DOHH2 (cell line): ENCODE measurements around the gene DNAH14.

ENCODE experiments used
- H3F3A ChIP-seq: fragments of 200-600 bp; sonication (generic), shearing (Covaris generic); 2 replicates; pipeline ENCODE4 v1.6.0; 2016; ENCODE audit warnings: antibody characterized with exemption, mild to moderate bottlenecking; ENCODE audit not compliant: control insufficient read depth, insufficient read depth
- H3K27ac ChIP-seq: fragments of 200-600 bp; sonication (generic); 2 replicates; pipeline ENCODE4 v1.5.1; 2014; ENCODE audit warnings: low read depth, mild to moderate bottlenecking, low read length, moderate library complexity
- H3K27me3 ChIP-seq: fragments of 200-600 bp; sonication (generic); 2 replicates; pipeline ENCODE4 v1.6.1; 2014; ENCODE audit warnings: mild to moderate bottlenecking, low read length, mixed read lengths; ENCODE audit not compliant: control insufficient read depth
- H3K36me3 ChIP-seq: fragments of 200-600 bp; sonication (generic); 2 replicates; pipeline ENCODE4 v1.6.1; 2014; ENCODE audit warnings: mild to moderate bottlenecking, low read length, moderate library complexity, mixed read lengths; ENCODE audit not compliant: control insufficient read depth
- H3K4me1 ChIP-seq: fragments of 200-600 bp; sonication (generic); 2 replicates; pipeline ENCODE4 v1.6.1; 2014; ENCODE audit warnings: mild to moderate bottlenecking, low read length, mixed read lengths; ENCODE audit not compliant: control insufficient read depth
- H3K4me2 ChIP-seq: fragments of 200-600 bp; sonication (generic); 2 replicates; pipeline ENCODE4 v1.6.0; 2014; ENCODE audit warnings: mild to moderate bottlenecking, low read length, moderate library complexity
- H3K4me3 ChIP-seq: fragments of 200-600 bp; sonication (generic); 2 replicates; pipeline ENCODE4 v1.5.1; 2014; ENCODE audit warnings: mild to moderate bottlenecking, low read length, mixed read lengths
- H3K79me2 ChIP-seq: fragments of 200-600 bp; sonication (generic); 2 replicates; pipeline ENCODE4 v1.6.1; 2014; ENCODE audit warnings: mild to moderate bottlenecking, low read length, mixed read lengths; ENCODE audit not compliant: control insufficient read depth
- H3K9me2 ChIP-seq: fragments of 200-600 bp; sonication (generic); replicated peaks from 2 replicates; pipeline ENCODE4 v1.6.1; 2014; ENCODE audit warnings: mild to moderate bottlenecking, low read length, mixed read lengths; ENCODE audit not compliant: control insufficient read depth
- H3K9me3 ChIP-seq: fragments of 200-600 bp; sonication (generic); 2 replicates; pipeline ENCODE4 v1.6.1; 2014; ENCODE audit warnings: antibody characterized with exemption, low read length, mixed read lengths; ENCODE audit not compliant: control insufficient read depth, insufficient read depth
- H4K20me1 ChIP-seq: fragments of 200-600 bp; sonication (generic); 2 replicates; pipeline ENCODE4 v1.6.0; 2014; ENCODE audit warnings: low read depth, mild to moderate bottlenecking, antibody characterized with exemption, low read length, moderate library complexity; ENCODE audit not compliant: control insufficient read depth, insufficient read depth
- CTCF ChIP-seq: fragments of 200-600 bp; sonication (generic); IDR thresholded peaks from one replicate; pipeline ENCODE4 v1.5.1; 2014; ENCODE audit warnings: antibody characterized with exemption, mild to moderate bottlenecking, low read depth, low read length; ENCODE audit not compliant: poor library complexity, severe bottlenecking
- EZH2phosphoT487 ChIP-seq: fragments of 200-600 bp; sonication (generic); IDR thresholded peaks from 2 replicates; pipeline ENCODE4 v1.6.1; 2017; ENCODE audit warnings: borderline replicate concordance, mild to moderate bottlenecking, antibody characterized with exemption, low read length, moderate library complexity, mixed read lengths

DNAH14 gene

GRCh38 chr1:225042263-225042662, 112.8 kb downstream of the DNAH14 start:
- Histone ChIP-seq H3F3A (no peaks in the 10 kb centered on the region), H3K4me3 (no peak overlapping the region), H3K4me2 (no peak overlapping the region), H4K20me1 (no peaks in the 10 kb centered on the region), H3K79me2 (no peaks in the 10 kb centered on the region), H3K4me1 (no peaks in the 10 kb centered on the region), H3K9me3 (no peaks in the 10 kb centered on the region), H3K27me3 (no peaks in the 10 kb centered on the region), H3K36me3 (no peaks in the 10 kb centered on the region), H3K27ac (no peak overlapping the region), H3K9me2 (no peaks in the 10 kb centered on the region)
- no peak for TF ChIP-seq EZH2phosphoT487
- no peak for TF ChIP-seq CTCF

DNA sequence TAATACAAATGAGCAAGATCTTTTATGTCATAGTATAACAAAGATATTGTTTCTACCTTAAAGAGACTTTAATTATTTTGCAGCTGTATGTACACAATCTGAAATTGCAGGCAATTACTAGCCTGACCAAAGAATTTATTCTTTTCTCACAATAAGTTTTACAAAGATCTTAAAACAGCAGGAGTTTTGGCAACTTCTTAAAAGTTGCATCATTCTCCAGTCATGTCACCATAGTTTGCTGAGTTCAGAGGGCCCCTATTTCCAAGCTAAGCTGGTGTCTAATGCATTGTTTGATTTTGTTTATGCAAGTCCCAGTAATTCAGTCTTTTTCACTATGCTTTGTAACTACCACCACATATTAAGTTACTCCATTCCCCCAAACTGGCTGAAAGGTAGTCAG, 114.8 kb downstream of the DNAH14 start:
- H3K36me3 ChIP-seq = no peaks in the 10 kb centered on the region
- no peak overlapping the region for H3K4me2 ChIP-seq
- no peak overlapping the region for H3K4me3 ChIP-seq
- no peak overlapping the region for H3K27ac ChIP-seq
- H4K20me1 ChIP-seq = no peaks in the 10 kb centered on the region
- no peaks in the 10 kb centered on the region for H3K79me2 ChIP-seq
- H3K9me3 ChIP-seq = no peaks in the 10 kb centered on the region
- no peaks in the 10 kb centered on the region for H3K9me2 ChIP-seq
- no peak for TF ChIP-seq CTCF
- no peak for TF ChIP-seq EZH2phosphoT487
- H3K4me1 ChIP-seq = no peaks in the 10 kb centered on the region
- H3F3A ChIP-seq = no peaks in the 10 kb centered on the region
- no peaks in the 10 kb centered on the region for H3K27me3 ChIP-seq

DNA sequence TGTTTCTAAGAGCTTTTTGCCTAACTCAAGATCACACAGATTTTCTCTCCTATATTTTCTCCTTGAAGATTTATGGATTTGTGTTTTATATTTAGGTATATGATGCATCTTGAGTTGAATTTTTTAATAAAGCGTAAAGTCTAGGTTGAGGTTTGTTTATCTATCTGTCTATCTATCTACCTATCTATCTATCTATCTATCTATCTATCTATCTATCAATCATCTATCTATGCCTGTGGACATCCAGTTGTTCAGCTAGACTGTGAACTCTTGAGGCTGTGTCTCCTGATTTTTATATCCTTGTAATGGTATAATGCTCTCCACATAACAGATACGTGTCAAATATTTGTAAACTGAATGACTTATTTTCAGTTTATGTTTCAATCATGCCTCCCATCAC, 120.1 kb downstream of the DNAH14 start:
- H3K9me3 ChIP-seq = no peaks in the 10 kb centered on the region
- H4K20me1 ChIP-seq = no peaks in the 10 kb centered on the region
- H3K9me2 ChIP-seq = no peaks in the 10 kb centered on the region
- no peak overlapping the region for H3K27ac ChIP-seq
- TF ChIP-seq CTCF = no peak
- TF ChIP-seq EZH2phosphoT487 = no peak
- no peaks in the 10 kb centered on the region for H3K27me3 ChIP-seq
- H3K4me1 ChIP-seq = no peaks in the 10 kb centered on the region
- H3K36me3 ChIP-seq = no peaks in the 10 kb centered on the region
- no peaks in the 10 kb centered on the region for H3K79me2 ChIP-seq
- no peak overlapping the region for H3K4me3 ChIP-seq
- no peaks in the 10 kb centered on the region for H3F3A ChIP-seq
- no peak overlapping the region for H3K4me2 ChIP-seq

GRCh38 chr1:225063722-225064121, 134.2 kb downstream of the DNAH14 start:
- no peak for TF ChIP-seq EZH2phosphoT487
- no peak for TF ChIP-seq CTCF
- H3K36me3 ChIP-seq = no peaks in the 10 kb centered on the region
- H3K27me3 ChIP-seq = no peaks in the 10 kb centered on the region
- no peaks in the 10 kb centered on the region for H3K9me2 ChIP-seq
- no peaks in the 10 kb centered on the region for H3K79me2 ChIP-seq
- H3K4me1 ChIP-seq = no peaks in the 10 kb centered on the region
- H4K20me1 ChIP-seq = no peaks in the 10 kb centered on the region
- no peak overlapping the region for H3K27ac ChIP-seq
- no peaks in the 10 kb centered on the region for H3K9me3 ChIP-seq
- no peak overlapping the region for H3K4me3 ChIP-seq
- H3K4me2 ChIP-seq = no peak overlapping the region
- H3F3A ChIP-seq = no peaks in the 10 kb centered on the region
